ENCODE data around the gene RDH5. TPM values are rescaled to one million over a fixed set of nuclear protein-coding genes. Genes with fewer than 3 reads are reported as not detected.
A peak's percentile ranks its signal among the peaks of the same experiment; 100 is the strongest.

The RDH5 gene
- total and polyA plus RNA-seq, 2 of the 13 experiments (the other 11 are each of a cell fraction or from before 2014, with no cell fraction given) = 2.6 to 5.7 TPM

GRCh38 chr12:55728939-55729818, 9.0 kb downstream of the RDH5 start, which contains the start of gene CD63 (continued):
- 0 out of 2 replicates have a peak, but pooled peaks have one; percentile 18 for TF ChIP-seq THRA (CRISPR knock-in tag; IDR thresholded peaks at IDR 0.05; ENCODE audit: borderline replicate concordance)
- TF ChIP-seq SMAD1 (CRISPR knock-in tag; IDR thresholded peaks at IDR 0.05; ENCODE audit: borderline replicate concordance, low read depth) = 0 out of 2 replicates have a peak, but pooled peaks have one; percentile 35
- no peak for TF ChIP-seq KDM4B (CRISPR knock-in tag; IDR thresholded peaks at IDR 0.05)
- no peak for TF ChIP-seq ZFP37 (CRISPR knock-in tag; IDR thresholded peaks at IDR 0.05; ENCODE audit: borderline replicate concordance)
- peak; percentile 87 for TF ChIP-seq ARNT2 (CRISPR knock-in tag; IDR thresholded peaks at IDR 0.05; ENCODE audit: low read depth)
- TF ChIP-seq, protein P1, sequence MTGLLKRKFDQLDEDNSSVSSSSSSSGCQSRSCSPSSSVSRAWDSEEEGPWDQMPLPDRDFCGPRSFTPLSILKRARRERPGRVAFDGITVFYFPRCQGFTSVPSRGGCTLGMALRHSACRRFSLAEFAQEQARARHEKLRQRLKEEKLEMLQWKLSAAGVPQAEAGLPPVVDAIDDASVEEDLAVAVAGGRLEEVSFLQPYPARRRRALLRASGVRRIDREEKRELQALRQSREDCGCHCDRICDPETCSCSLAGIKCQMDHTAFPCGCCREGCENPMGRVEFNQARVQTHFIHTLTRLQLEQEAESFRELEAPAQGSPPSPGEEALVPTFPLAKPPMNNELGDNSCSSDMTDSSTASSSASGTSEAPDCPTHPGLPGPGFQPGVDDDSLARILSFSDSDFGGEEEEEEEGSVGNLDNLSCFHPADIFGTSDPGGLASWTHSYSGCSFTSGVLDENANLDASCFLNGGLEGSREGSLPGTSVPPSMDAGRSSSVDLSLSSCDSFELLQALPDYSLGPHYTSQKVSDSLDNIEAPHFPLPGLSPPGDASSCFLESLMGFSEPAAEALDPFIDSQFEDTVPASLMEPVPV (CRISPR knock-in tag; IDR thresholded peaks at IDR 0.05) = no peak
- TF ChIP-seq ZNF441 (CRISPR knock-in tag; IDR thresholded peaks at IDR 0.05; ENCODE audit: borderline replicate concordance) = peak; percentile 79; the same call in 1 of the 2 replicates
- TF ChIP-seq, protein P2, sequence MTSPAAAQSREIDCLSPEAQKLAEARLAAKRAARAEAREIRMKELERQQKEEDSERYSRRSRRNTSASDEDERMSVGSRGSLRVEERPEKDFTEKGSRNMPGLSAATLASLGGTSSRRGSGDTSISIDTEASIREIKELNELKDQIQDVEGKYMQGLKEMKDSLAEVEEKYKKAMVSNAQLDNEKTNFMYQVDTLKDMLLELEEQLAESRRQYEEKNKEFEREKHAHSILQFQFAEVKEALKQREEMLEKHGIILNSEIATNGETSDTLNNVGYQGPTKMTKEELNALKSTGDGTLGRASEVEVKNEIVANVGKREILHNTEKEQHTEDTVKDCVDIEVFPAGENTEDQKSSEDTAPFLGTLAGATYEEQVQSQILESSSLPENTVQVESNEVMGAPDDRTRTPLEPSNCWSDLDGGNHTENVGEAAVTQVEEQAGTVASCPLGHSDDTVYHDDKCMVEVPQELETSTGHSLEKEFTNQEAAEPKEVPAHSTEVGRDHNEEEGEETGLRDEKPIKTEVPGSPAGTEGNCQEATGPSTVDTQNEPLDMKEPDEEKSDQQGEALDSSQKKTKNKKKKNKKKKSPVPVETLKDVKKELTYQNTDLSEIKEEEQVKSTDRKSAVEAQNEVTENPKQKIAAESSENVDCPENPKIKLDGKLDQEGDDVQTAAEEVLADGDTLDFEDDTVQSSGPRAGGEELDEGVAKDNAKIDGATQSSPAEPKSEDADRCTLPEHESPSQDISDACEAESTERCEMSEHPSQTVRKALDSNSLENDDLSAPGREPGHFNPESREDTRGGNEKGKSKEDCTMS (CRISPR knock-in tag; conservative IDR thresholded peaks at IDR 0.05) = no peak
- TF ChIP-seq FIP1L1 (IDR thresholded peaks at IDR 0.05; ENCODE audit: borderline replicate concordance, insufficient read depth, low read depth, low read length) = no peak
- TF ChIP-seq ZNF121 (CRISPR knock-in tag; IDR thresholded peaks at IDR 0.05) = peak; percentile 37; the same call in 1 of the 2 replicates
- TF ChIP-seq HHEX (CRISPR knock-in tag; IDR thresholded peaks at IDR 0.05) = no peak
- TF ChIP-seq IKZF1 (IDR thresholded peaks at IDR 0.05) = no peak
- no peak for TF ChIP-seq SP1 (IDR thresholded peaks at IDR 0.05)
- TF ChIP-seq SP1 (CRISPR knock-in tag; IDR thresholded peaks at IDR 0.05) = no peak
- TF ChIP-seq E2F1 (CRISPR knock-in tag; IDR thresholded peaks at IDR 0.05) = no peak
- no peak for TF ChIP-seq ZNF570 (CRISPR knock-in tag; IDR thresholded peaks at IDR 0.05; ENCODE audit: borderline replicate concordance)
- no peak for TF ChIP-seq PCBP1 (IDR thresholded peaks at IDR 0.05; ENCODE audit: borderline replicate concordance, low read depth, low read length)
- no peak for TF ChIP-seq ELK4 (CRISPR knock-in tag; IDR thresholded peaks at IDR 0.05; ENCODE audit: borderline replicate concordance)
- peak; percentile 59 for TF ChIP-seq CREB1 (IDR thresholded peaks at IDR 0.05)
- peak; percentile 31; the same call in 1 of the 2 replicates for TF ChIP-seq CREB1 (CRISPR knock-in tag; IDR thresholded peaks at IDR 0.05)
- no peak for TF ChIP-seq SIX4 (CRISPR knock-in tag; IDR thresholded peaks at IDR 0.05)
- 0 out of 2 replicates have a peak, but pooled peaks have one; percentile 27 for TF ChIP-seq RXRB (CRISPR knock-in tag; IDR thresholded peaks at IDR 0.05; ENCODE audit: borderline replicate concordance)
